Measurements from ENCODE around the gene TM9SF4.

TM9SF4 gene

DNA sequence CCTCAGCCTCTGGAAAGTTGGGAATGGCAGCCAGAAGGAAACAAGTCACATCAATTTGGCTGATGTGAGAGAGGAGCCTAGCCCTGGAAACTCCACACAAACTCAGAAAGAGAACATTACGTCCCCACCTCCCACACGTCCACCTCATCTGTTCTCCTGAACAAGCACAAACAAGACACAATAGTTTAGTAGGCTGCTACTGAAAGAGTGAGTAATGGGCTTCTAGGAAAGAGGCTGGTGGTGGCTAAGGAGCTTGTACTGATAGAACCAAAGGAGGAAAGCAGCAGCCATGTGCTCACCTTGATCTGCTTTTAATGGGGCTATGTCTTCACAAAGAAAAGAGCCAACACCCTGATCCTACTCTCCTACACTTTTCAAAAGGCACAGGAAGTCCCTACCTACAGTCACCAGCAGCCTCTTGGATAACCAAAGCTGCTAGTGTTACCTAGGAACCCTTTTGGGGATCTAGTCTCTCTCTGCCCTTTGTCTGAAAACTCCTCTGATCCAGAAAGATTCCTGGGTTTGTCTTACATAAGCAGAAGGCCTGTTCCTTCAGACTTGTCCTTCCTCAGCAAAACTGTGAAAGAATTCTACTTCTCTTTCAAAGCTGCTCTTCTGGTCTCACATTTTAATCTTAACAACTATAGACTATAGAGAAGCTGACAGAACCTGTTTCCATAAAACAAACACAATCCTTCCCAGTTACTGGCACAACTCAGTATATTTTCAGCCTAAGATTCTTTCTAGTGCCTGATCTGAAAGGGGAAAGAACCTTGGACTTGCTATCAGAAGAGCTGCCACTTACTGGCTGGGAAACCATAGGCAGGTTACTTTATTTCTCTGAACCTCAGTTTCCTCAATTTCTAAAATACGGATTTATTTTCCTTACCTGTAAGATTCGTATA lies 94.9 kb downstream of the TM9SF4 start:
- no peaks in the 10 kb centered on the region for H3K9me3 ChIP-seq (ENCODE audit: control insufficient read depth, low read length)
- H3K27me3 ChIP-seq (replicated peaks; ENCODE audit: control insufficient read depth, insufficient read depth, low read length, poor library complexity, severe bottlenecking): no peaks in the 10 kb centered on the region
- no peak for DNase-seq
- peaks cover 28% of the 10 kb centered on the region for H3K4me1 ChIP-seq (ENCODE audit: control insufficient read depth, insufficient read depth, low read length, poor library complexity, severe bottlenecking)
- H3K36me3 ChIP-seq (ENCODE audit: control insufficient read depth, insufficient read depth, low read length): peaks cover 17% of the 10 kb centered on the region
- no peak overlapping the region for H3K4me3 ChIP-seq (ENCODE audit: insufficient read depth, low read depth, low read length, poor library complexity, severe bottlenecking)
- H3K27ac ChIP-seq (ENCODE audit: insufficient read depth, low read length, poor library complexity, severe bottlenecking): no peak overlapping the region

DNA sequence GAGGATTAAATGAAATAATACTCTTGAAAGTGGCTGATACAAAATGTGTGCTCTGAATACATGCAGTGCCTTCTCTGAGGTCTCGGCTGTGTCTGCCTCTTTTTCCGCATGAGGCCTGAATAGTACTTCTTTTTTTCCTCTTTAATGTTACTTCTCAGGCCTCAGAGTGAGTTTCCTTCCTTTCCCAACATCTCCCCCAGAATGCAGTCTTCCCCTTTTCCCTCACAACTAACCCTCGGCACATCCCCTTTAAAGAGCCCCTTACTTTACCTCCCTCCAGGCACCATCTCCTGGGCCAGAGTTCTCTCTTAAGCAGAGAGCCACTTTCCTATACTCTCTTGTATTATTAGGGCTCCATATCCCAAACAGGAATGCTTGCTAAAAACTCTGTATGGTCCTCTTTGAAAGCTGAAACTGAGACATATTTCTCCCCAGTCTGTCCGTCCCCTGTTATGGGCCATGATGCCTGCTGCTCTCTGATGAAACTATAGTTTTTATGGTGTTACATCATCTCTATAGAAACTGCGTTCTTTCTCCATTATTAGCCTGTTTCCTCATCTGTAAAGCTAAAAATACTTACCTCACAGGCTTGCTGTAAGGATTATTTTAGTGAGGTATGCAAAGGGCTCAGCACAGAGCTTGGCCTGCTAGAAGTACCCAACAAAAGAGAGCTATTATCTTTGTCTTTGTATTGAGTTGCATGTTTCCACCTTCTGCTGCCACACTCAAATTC lies 95.8 kb downstream of the TM9SF4 start:
- Histone ChIP-seq H3K27me3 (replicated peaks; ENCODE audit: control insufficient read depth, insufficient read depth, low read length, poor library complexity, severe bottlenecking) (no peaks in the 10 kb centered on the region), H3K27ac (ENCODE audit: insufficient read depth, low read length, poor library complexity, severe bottlenecking) (no peak overlapping the region), H3K4me3 (ENCODE audit: insufficient read depth, low read depth, low read length, poor library complexity, severe bottlenecking) (no peak overlapping the region), H3K36me3 (ENCODE audit: control insufficient read depth, insufficient read depth, low read length) (peaks cover 15% of the 10 kb centered on the region), H3K4me1 (ENCODE audit: control insufficient read depth, insufficient read depth, low read length, poor library complexity, severe bottlenecking) (peaks cover 28% of the 10 kb centered on the region), H3K9me3 (ENCODE audit: control insufficient read depth, low read length) (no peaks in the 10 kb centered on the region)
- no peak for DNase-seq

DNA sequence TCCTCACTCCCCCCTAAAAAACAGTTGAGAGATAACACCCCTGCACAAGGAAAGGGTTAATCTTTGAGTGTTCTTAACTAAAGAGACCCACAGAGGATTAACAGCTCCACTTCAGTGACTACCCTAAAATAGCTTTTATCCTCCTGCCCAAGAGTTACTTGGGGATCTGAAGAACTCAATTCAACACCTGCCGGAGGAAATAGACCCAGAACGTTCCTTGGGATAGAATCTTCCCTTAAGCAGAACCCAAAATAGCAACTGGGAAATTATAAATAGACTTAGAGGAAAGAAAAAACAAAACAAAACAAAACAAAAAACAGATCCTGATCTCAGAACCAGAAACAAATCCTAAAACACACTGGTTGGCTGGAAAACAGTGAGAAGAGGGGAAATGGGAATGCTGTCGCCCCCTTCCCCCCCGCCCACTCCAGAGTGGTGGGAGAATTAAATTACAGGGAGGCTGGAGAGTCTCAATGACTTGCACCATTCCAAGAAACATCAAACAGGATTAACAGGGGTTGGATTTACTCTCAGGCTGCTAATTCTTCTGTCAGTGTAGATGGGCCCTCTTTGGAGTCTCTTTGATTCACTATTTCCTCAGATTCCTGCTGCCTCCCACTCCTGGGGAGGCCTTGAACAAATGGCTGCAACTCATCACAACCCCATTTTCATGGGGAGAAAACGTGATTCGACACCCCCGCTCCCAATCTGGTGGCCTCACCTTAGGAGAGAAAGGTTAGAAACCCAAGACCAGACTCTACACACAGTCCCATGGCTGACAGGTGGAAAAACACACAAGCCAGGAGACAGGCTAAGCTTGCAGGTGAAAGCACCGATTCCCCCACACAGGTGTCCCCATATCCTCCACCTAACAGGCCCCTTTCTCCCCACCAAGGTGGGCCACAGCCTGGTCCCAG lies 96.6 kb downstream of the TM9SF4 start:
- H3K4me1 ChIP-seq (ENCODE audit: control insufficient read depth, insufficient read depth, low read length, poor library complexity, severe bottlenecking): peaks cover 28% of the 10 kb centered on the region

DNA sequence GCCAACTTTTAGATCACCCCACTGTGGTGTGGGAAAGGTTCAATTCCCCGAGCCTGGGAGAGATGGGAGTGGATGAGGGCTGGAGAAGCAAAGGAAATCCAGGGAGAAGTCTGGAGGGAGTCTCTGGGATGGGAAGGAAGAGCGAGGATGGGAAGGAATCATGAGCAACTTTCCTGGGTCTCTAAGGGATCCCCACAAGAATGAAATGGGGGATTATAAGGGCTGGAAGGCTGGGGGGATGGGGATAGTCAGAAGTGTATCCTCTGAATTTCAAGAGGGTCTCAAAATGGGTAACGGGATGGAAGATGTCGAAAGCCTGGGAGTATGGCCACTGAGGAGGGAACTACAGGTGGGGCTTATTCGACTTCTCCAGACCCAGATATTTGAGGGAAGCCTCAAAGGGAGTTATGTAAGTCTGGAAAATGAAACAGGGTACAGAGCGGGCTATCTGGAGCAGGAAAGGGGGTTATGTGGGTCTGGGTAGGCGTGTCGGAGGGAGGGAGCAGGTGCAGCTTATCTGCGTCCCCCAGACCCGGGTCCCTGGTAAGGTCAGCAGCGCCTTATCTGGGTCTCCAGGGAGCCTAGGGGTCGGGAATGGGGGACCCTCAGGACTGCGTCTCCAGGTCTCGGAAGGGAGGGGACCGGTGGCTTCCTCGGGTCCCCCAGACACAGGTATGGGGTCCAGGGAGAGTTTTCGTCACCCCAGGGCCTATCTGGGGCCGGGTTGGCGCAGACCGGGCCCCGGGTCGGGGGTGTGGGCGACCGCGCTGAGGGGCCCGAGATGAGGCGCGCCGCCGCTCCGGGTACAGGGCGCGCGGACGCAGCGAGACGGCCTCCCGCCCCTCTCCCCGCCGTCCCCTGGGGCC lies 97.5 kb downstream of the TM9SF4 start:
- Histone ChIP-seq H3K9me3 (ENCODE audit: control insufficient read depth, low read length) (no peaks in the 10 kb centered on the region), H3K4me1 (ENCODE audit: control insufficient read depth, insufficient read depth, low read length, poor library complexity, severe bottlenecking) (peaks cover 28% of the 10 kb centered on the region), H3K36me3 (ENCODE audit: control insufficient read depth, insufficient read depth, low read length) (peaks cover 11% of the 10 kb centered on the region), H3K27ac (ENCODE audit: insufficient read depth, low read length, poor library complexity, severe bottlenecking) (peak overlapping the region; percentile 74), H3K27me3 (replicated peaks; ENCODE audit: control insufficient read depth, insufficient read depth, low read length, poor library complexity, severe bottlenecking) (no peaks in the 10 kb centered on the region), H3K4me3 (ENCODE audit: insufficient read depth, low read depth, low read length, poor library complexity, severe bottlenecking) (peak overlapping the region; percentile 90)
- DNase-seq: no peak

More for the DNA sequence above, 96.6 kb downstream of the TM9SF4 start:
- H3K27me3 ChIP-seq (replicated peaks; ENCODE audit: control insufficient read depth, insufficient read depth, low read length, poor library complexity, severe bottlenecking): no peaks in the 10 kb centered on the region
- H3K36me3 ChIP-seq (ENCODE audit: control insufficient read depth, insufficient read depth, low read length): peaks cover 19% of the 10 kb centered on the region
- no peak for DNase-seq
- peak overlapping the region; percentile 90 for H3K4me3 ChIP-seq (ENCODE audit: insufficient read depth, low read depth, low read length, poor library complexity, severe bottlenecking)
- H3K9me3 ChIP-seq (ENCODE audit: control insufficient read depth, low read length): no peaks in the 10 kb centered on the region
- peak overlapping the region; percentile 74 for H3K27ac ChIP-seq (ENCODE audit: insufficient read depth, low read length, poor library complexity, severe bottlenecking)

DNA sequence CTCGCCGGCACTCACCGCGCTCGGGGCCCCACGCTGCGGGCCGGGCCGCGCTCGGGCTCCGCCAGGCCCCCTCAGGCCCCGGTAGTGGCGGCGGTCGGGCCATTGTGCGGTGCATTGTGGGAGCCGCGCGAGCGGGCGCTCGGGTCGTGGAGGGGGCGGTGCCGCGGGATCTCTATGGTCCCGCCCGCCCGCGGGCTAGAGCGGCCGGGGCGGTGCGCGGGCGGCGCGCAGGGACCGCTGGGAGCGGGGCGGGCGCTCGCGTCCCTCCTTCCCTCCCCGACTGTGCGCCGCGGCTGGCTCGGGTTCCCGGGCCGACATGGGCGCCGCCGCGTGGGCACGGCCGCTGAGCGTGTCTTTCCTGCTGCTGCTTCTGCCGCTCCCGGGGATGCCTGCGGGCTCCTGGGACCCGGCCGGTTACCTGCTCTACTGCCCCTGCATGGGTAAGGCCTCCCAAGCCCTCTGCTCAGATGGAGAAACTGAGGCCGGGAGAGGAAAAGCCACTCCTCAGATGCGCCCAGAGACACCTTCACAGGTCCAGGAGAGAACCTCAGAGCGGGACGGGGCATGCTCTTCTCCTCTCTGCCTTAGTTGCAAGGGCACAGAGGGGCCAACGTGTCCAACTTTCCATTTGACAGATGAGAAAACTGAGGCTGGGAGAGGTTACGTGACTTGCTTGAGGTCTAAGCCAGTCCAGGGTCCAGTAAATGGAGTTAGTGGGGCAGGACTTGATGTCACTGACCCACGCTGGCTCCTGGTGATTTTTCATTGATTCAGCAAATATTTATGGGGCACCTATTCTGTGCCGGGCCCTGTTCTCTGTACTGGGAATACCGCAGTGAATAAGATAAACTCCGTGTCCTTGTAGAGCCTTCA lies 98.3 kb downstream of the TM9SF4 start, which contains the start of the genes PLAGL2 and POFUT1:
PLAGL2 (minus strand) TSS at position 118 of the 873 bp plus-strand sequence. CDS start 5,565 bp downstream, outside the sequence.
POFUT1 (plus strand) TSS at position 255 of the 873 bp plus-strand sequence; CDS start at position 317, 62 bp downstream.
- Histone ChIP-seq H3K4me1 (ENCODE audit: control insufficient read depth, insufficient read depth, low read length, poor library complexity, severe bottlenecking) (peaks cover 28% of the 10 kb centered on the region), H3K9me3 (ENCODE audit: control insufficient read depth, low read length) (no peaks in the 10 kb centered on the region), H3K36me3 (ENCODE audit: control insufficient read depth, insufficient read depth, low read length) (peaks cover 9% of the 10 kb centered on the region), H3K27ac (ENCODE audit: insufficient read depth, low read length, poor library complexity, severe bottlenecking) (peak within 1 kb of the TSS; percentile 75), H3K4me3 (ENCODE audit: insufficient read depth, low read depth, low read length, poor library complexity, severe bottlenecking) (peak within 1 kb of the TSS; percentile 90), H3K27me3 (replicated peaks; ENCODE audit: control insufficient read depth, insufficient read depth, low read length, poor library complexity, severe bottlenecking) (no peaks in the 10 kb centered on the region)
- peak; percentile 74 to 80 (median 78) for DNase-seq

DNA sequence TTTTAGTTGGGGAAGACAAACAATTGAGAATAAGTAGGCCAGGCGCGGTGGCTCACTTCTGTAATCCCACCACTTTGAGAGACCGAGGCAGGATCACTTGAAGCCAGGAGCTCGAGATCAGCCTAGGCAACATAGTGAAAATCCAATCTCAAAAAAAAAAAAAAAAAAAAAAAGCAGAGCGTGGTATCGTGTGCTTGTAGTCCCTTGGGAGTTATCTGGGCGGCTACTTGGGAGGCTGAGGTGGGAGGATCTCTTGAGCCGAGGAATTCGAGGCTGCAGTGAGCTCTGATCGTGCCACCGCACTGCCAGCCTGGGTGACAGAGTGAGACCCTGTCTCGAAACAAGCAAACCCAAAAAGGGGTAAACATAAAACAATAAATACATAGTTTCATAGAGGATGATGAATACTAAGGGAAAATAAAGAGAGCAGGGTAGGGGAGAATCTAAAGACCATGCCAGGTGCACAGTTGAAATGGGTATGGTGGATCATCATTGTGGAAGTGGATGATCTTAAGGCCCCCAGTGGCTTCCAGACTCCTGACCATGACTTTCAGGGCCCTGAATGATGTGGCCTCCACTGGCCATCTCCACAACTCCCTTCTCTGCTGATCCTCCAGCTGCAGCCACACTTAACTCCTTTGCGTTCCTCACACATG lies 99.1 kb downstream of the TM9SF4 start:
- Histone ChIP-seq H3K9me3 (ENCODE audit: control insufficient read depth, low read length) (no peaks in the 10 kb centered on the region), H3K27ac (ENCODE audit: insufficient read depth, low read length, poor library complexity, severe bottlenecking) (peak overlapping the region; percentile 75), H3K4me3 (ENCODE audit: insufficient read depth, low read depth, low read length, poor library complexity, severe bottlenecking) (peak overlapping the region; percentile 90), H3K36me3 (ENCODE audit: control insufficient read depth, insufficient read depth, low read length) (peaks cover 9% of the 10 kb centered on the region), H3K4me1 (ENCODE audit: control insufficient read depth, insufficient read depth, low read length, poor library complexity, severe bottlenecking) (peaks cover 28% of the 10 kb centered on the region), H3K27me3 (replicated peaks; ENCODE audit: control insufficient read depth, insufficient read depth, low read length, poor library complexity, severe bottlenecking) (no peaks in the 10 kb centered on the region)
- DNase-seq: no peak

DNA sequence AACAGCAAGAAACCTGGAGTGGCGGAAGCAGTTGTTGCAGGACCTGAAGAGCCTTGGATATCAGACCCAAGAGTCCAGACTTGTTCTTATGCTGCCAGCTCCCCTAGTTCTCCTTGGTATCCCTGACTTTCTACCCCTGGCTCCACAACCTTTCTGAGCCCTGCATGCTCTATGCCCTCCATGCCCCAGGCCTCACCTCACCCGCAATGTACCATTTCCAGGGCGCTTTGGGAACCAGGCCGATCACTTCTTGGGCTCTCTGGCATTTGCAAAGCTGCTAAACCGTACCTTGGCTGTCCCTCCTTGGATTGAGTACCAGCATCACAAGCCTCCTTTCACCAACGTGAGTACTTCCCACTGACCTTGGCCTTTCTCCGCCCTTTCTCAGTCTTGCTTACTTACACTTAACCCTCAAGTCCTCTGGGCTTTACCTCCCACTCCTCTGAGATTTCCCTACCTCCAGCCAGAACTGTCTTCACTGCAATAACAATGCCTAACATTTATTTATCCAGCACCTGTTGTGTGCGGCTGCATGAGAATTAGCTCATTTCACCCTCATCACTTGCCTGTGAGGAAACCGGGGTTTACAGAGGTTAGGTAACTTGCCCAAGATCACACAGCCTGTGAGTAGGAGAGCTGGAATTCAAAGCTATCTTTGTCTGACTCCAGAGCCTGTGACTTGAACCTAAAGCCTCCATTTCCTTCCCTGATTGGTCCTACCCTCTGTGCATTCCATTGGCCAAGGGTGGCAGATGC lies 100.5 kb downstream of the TM9SF4 start:
- DNase-seq: no peak
- H3K27me3 ChIP-seq (replicated peaks; ENCODE audit: control insufficient read depth, insufficient read depth, low read length, poor library complexity, severe bottlenecking): no peaks in the 10 kb centered on the region
- peaks cover 9% of the 10 kb centered on the region for H3K36me3 ChIP-seq (ENCODE audit: control insufficient read depth, insufficient read depth, low read length)
- no peak overlapping the region for H3K27ac ChIP-seq (ENCODE audit: insufficient read depth, low read length, poor library complexity, severe bottlenecking)
- no peaks in the 10 kb centered on the region for H3K9me3 ChIP-seq (ENCODE audit: control insufficient read depth, low read length)
- H3K4me1 ChIP-seq (ENCODE audit: control insufficient read depth, insufficient read depth, low read length, poor library complexity, severe bottlenecking): peaks cover 28% of the 10 kb centered on the region
- no peak overlapping the region for H3K4me3 ChIP-seq (ENCODE audit: insufficient read depth, low read depth, low read length, poor library complexity, severe bottlenecking)
